ENCODE data around the gene OR6J1.
A peak's percentile ranks its signal among the peaks of the same experiment; 100 is the strongest.
"Not testable (repeated sequence)": the region's sequence is repeated elsewhere in the genome, so short reads cannot be mapped to it uniquely, and the experiment has no call there.

OR6J1 gene

DNA sequence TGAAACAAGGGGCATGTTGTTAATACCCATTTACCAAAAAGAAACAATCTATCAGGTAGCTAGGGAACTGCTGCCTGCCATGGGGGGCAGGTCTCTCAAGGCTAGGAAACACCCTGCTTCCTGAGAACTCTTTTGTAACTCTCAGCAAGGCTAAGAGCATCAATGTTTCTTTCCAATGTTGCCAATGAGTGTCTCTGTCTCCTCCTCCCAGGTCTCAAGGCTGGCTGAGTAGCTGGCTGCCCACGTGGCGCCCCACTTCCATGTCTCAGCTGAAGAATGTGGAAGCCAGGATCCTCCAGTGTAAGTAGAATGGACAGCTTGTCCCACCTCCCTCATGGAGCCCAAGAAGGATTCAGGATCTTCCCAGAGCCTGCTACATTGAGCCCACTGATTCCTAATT, 42.7 kb downstream of the OR6J1 start:
- DNase-seq, result no peak

- DNase-seq, result no peak
Measured at GRCh38 chr14:22600027-22600426, 44.1 kb downstream of the OR6J1 start.

DNA sequence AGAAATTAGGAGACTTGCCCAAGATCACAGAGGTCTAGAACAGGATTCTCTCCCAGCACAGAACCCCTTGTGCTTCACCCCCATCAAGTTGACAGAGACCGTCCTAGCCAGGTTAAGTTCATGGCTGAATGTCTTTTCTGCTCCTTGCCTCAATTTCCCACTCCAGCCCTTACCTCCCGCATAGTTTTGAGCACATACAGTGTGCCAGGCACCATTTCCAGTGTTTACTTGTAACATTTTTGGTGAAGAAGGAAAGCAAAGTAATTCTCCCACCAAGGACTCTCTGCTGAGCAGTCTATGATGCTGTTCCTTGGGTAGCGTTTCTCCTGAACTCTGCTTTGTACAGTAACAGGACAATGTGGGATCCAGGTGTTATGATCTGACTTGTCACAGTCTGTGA, 44.8 kb downstream of the OR6J1 start:
- DNase-seq, result no peak

GRCh38 chr14:22598896-22599244, 45.3 kb downstream of the OR6J1 start:
- DNase-seq, result peak in 1 of 2 experiments; percentile 27

DNA sequence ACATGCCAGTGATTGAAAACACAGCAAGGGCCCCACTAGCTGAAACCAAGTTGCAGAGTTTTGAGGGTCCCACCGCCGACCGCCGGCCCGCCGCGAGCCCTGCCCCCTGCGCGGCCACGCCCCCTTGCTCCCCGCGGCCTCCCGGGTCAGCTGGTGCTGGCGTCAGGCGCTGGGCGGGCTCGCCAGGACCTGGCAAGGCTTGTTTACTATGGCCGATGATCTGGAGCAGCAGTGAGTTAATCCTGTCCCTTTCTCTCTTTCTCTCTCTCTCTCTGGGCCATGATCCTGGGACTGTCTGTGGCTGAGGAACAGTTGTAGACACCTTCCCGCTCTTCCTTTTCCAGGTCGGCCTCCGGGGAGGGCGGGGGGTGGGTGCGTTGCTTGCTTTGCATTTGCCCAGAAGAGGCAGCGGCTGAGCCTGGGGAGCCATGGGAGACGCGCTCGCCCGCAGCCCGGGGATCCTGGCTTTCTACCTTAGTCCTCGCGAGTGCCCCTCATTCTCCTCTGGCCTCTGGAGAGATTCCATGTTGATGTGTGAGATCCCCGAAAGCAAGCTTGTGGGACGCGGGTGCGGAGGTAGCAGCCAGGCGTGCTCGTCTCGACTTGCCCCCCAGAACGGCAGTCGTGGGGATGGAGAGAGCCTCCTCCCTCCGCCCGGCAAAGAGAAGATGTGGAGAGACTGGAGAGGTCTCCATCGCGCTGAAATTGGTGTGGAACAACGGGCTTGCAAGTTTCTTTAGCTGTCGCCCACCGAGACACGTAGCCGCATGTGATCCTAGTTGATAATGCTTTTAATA, 45.9 kb downstream of the OR6J1 start, which contains the start of gene ABHD4:
TSS of gene ABHD4 (plus strand) at position 202 of the 797 bp plus-strand sequence. CDS start at position 209, 7 bp downstream.
- peak; percentile 8 to 70 for DNase-seq

GRCh38 chr14:22597771-22598098, 46.4 kb downstream of the OR6J1 start:
- DNase-seq, result no peak

GRCh38 chr14:22597265-22597664, 46.9 kb downstream of the OR6J1 start:
- no peak for DNase-seq

DNA sequence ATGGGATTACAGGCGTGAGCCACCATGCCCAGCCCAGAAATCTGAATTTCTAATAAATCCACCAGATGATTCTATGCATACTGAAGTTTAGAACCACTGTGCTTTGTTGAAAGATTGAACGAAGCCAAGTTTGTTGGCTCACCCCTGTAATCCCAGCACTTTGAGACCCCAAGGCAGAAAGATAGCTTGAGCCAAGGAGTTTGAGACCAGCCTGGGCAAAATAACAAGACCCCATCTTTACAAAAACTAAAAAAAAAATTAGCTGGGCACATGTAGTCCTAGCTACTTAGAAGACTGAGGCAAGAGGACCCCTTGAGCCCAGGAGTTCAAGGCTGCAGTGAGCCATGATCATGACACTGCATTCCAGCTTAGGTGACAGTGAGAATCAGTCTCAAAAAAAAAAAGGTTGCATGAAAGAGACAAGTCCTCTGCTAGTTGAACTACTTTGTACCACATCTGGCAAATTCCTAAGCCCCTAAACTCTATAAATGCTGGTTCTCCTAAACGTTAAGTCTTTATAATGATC, 47.7 kb downstream of the OR6J1 start:
- DNase-seq, result no peak

DNA sequence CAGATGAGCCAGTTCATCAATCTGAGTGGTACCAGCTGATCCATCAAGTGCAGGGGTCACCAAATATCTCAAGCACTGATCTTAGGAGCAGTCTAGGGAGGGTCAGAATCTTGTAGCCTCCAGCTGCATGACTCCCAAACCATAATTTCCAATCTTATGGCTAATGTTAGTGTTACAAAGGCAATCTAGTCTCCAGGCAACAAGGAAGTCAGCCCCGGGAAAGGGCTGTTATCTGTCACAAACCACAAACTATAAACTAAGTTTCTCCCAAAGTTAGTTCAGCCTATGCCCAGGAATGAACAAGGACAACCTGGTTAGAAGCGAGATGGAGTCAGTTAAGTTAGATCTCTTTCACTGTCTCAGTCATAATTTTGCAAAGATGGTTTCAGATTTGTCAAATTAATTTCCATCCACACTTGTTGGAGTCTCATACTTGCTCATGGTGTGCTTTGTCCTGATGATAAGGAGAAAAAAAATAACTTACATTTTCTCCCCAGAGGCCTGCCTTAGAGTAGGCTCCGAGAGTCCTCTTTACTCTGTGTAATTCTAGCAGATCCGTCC, 49.9 kb downstream of the OR6J1 start:
- DNase-seq, result no peak

DNA sequence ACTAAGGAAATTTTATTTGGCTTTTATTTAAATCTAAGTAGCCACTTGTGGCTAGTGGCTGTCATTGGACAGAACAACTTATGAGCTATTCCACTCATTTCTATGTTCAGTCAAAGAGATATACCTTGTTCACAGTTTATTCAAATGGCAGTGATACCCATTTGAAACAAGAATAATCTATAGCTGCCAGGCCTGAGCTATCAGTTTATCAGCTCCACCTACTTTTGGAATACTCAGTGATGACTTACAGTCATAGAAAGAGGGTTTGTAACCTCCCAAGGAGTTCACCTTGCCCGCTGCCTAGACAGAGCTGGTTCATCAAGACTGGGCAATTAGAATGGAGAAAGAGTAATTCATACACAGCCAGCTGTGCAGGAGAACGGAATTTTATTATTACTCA, 50.6 kb downstream of the OR6J1 start:
- DNase-seq, result no peak

- DNase-seq, result no peak
Measured at GRCh38 chr14:22593189-22593588, 51.0 kb downstream of the OR6J1 start.

DNA sequence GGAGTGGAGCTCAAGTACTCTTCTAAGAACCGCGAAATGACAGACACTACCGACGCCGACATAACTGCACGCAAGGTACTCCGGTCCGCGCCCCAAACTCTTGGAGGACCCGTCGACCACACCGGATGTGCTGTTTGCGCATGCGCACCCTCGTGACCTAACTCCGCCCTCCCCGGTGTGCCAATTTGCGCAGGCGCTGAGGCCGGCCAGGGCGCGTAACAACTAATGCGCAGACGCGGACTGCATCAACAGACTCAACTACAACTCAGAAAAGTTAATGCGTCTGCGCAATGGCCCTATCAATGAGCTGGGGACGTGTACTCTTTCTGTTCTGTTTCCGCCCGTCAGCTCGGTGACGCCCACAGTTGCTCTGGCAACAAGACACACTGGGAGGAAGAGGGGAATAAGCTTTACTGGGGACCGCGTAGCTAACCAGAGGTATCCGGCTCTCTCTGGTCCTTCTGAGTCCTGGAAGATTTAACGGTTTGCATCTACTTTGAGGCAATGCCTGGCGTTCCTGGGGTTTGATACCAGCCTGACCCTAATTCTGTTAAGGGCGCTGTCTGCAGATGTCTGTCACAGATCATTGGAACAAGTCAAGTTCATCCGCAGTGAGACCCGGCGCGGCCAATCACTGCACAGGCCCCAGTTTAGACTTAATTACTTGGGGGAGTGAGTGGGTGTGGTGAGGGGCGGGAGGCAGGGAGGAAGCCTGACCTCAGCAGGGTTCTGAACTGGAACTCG, 54.9 kb downstream of the OR6J1 start, which contains the start of gene DAD1:
TSS of gene DAD1 (minus strand) at position 129 of the 744 bp plus-strand sequence. CDS start at position 62, 67 bp downstream.
- DNase-seq, result peak; percentile 98 to 99

DNA sequence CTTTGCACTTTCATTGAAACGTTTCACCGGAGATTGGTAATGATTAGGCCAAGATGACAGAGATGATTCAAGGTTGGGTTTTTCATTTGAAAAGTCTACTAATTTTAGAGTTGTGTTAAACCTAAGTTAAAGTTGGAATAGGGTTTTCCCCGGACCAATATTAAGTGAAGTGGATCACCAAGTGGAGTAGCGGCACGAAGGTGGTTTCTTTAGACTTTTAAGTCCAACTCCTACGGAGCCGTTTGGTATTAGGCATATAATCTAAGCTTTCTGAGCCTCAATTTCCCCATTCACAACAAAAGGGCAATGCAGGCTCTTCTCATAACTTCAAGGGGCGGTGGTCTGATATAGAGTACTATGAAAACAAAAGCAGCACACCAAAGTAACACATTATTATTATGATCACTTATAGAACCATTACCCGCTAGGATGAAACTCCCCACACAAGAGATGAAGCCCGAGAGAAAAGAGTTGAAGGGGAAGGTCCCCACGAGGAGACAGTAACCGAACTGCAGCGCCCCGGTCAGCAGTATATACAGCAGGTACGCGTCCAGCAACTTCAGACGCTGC, 55.5 kb downstream of the OR6J1 start:
- no peak for DNase-seq

GRCh38 chr14:22587677-22588422, 56.3 kb downstream of the OR6J1 start:
- DNase-seq, result not testable (repeated sequence)

GRCh38 chr14:22587247-22587646, 56.9 kb downstream of the OR6J1 start:
- DNase-seq, result no peak

GRCh38 chr14:22583994-22584393, 60.2 kb downstream of the OR6J1 start:
- DNase-seq, result no peak

All from NCI-H526 (cell line).